ENCODE data around the gene DOP1A.

DNA sequence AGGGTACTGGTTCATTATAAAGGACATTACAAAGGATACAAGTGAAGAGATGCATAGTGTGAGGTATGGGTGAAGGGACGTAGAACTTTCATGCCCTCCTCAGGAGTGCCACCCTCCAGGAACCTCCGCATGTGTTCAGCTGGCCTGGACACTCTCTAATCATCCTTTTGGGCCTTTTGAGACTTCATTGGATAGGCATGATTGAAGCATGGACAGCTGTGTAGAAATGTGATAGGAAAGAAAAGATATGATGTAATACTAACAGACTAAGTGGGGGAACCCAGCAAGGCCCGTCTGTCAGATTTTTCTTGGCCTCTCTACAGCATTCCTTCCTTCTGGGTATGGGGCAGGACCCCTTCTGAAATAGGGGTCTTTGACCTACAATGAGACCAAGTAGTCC lies 31.1 kb downstream of the DOP1A start:
- TF ChIP-seq, protein P1, sequence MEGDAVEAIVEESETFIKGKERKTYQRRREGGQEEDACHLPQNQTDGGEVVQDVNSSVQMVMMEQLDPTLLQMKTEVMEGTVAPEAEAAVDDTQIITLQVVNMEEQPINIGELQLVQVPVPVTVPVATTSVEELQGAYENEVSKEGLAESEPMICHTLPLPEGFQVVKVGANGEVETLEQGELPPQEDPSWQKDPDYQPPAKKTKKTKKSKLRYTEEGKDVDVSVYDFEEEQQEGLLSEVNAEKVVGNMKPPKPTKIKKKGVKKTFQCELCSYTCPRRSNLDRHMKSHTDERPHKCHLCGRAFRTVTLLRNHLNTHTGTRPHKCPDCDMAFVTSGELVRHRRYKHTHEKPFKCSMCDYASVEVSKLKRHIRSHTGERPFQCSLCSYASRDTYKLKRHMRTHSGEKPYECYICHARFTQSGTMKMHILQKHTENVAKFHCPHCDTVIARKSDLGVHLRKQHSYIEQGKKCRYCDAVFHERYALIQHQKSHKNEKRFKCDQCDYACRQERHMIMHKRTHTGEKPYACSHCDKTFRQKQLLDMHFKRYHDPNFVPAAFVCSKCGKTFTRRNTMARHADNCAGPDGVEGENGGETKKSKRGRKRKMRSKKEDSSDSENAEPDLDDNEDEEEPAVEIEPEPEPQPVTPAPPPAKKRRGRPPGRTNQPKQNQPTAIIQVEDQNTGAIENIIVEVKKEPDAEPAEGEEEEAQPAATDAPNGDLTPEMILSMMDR (IDR thresholded peaks at IDR 0.05), result no peak
- TF ChIP-seq POLR2A (IDR thresholded peaks at IDR 0.05), result no peak

Data from gastroesophageal sphincter (tissue), 3 donors.